Measurements from ENCODE around the gene VANGL1. TPM values are rescaled to one million over a fixed set of nuclear protein-coding genes. Genes with fewer than 3 reads are reported as not detected.

The VANGL1 gene
- total RNA-seq, 4 donors from 2014 or later = 9.5 to 22.2 (median 17.2) TPM

DNA sequence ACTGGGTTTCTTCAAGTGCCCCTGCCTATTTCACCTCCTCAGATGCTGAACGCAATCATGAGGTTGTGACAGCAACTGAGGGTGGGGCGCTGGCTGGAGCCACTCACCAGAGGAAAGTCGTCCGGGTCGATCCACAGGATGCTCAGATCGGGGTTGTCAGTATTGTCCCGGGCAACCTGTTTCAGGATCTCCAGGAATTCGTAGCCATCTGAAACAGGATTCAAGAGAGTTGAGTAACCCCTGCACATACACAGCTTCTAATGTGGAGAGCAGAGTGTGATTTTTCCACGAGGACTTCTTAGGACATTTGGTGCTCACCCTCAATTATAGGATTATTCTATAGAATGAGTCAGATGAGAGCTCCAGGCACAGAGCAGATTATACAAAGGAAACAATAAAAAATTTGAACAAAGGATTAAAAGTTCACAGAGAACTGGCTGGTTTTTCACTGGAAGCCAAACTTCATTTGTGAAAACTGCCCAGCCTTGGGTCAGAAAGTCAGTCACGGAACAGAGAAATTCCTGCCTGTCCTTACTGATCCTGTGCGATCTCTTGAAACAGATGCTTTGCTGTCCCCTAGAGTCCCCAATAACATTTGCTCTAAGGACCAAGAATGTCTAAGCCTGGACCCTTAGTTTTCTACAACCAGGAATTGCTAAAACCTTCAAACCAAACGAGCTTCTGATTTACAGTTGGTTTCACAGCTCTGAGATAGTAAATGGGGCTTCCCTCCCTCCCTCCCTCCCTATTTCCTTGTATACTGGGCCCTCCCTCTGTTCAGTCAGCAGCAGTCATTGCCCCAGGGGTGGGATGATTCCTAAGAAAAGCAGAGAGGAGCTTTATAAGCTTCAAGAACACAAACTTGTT lies 63.5 kb downstream of the VANGL1 start:
- WGBS, 2 donors = 66 to 74% methylated on average over 12 of the region's 12 CpGs
- TF ChIP-seq POLR2A (IDR thresholded peaks at IDR 0.05) = no peak
- TF ChIP-seq, protein P1, sequence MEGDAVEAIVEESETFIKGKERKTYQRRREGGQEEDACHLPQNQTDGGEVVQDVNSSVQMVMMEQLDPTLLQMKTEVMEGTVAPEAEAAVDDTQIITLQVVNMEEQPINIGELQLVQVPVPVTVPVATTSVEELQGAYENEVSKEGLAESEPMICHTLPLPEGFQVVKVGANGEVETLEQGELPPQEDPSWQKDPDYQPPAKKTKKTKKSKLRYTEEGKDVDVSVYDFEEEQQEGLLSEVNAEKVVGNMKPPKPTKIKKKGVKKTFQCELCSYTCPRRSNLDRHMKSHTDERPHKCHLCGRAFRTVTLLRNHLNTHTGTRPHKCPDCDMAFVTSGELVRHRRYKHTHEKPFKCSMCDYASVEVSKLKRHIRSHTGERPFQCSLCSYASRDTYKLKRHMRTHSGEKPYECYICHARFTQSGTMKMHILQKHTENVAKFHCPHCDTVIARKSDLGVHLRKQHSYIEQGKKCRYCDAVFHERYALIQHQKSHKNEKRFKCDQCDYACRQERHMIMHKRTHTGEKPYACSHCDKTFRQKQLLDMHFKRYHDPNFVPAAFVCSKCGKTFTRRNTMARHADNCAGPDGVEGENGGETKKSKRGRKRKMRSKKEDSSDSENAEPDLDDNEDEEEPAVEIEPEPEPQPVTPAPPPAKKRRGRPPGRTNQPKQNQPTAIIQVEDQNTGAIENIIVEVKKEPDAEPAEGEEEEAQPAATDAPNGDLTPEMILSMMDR (IDR thresholded peaks at IDR 0.05) = no peak

DNA sequence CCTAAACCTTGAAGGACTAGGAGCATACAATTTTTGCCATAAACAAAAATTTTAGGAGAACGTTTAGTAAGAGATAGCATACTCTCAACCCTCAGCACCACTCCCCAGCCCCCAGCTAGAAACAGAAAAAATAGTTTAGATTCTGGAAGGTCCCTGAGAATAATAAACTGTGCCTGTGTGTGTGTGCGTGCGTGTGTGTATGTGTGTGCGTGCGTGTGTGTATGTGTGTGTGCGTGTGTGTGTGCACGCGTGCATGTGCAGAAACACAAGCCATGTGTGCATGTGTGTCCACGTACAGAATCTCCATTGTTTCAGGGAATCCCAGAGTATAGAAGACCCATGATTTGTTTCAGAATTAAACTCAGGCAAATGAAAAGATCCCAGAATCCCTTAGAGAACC lies 64.2 kb downstream of the VANGL1 start:
- 68 to 77% methylated on average over 9 of the region's 9 CpGs for WGBS, 2 donors
- H3K4me3 ChIP-seq (ENCODE audit: low read depth, poor library complexity, severe bottlenecking) = no peak overlapping the region
- intact Hi-C loops (cut with DNase I; ENCODE audit: low total_unique reads) = no loop called here

More for the DNA sequence above, 63.5 kb downstream of the VANGL1 start:
- no peak for DNase-seq (ENCODE audit: low spot score in 2 of 2)
- intact Hi-C loops (cut with DNase I; ENCODE audit: low total_unique reads) = no loop called here
- no peak overlapping the region for H3K4me3 ChIP-seq (ENCODE audit: low read depth, poor library complexity, severe bottlenecking)

DNA sequence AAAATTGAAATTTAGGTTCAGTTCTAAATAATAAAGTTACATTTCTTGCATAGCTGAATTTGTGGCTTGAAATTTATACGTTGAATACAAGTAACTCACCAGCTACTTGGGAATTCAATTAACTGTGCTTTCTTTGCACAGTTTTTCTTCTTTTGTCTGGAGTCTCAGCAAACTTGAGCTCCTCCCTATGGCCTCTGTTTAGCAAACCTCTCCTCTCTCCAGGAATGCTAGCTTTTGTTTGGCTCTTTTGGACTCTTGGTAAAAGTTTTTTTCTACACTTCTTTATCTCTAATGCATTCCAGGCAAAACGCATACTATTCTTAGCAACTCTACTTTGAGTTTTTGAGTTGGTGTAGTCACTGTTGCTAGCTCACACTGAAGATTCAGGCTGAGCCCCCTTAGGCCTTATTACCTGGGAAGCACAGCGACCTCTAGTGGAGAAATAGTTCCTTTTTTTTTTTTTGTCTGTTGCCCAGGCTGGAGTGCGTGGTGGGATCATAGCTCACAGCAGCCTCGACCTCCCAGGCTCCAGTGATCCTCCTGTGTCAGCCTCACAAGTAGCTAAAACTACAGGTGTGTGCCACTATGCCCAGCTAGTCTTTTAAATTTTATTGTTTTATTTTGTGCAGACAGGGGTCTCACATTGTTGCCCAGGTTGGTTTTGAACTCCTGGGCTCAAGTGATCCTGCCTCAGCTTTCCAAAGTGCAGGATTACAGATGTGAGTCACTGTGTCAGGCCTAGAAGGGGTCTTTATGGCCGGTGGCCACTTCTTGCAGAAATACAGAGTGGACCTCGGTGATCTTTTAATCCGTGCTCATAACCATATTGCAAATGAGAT lies 65.0 kb downstream of the VANGL1 start:
- intact Hi-C loops (cut with DNase I; ENCODE audit: low total_unique reads) = no loop called here
- no peak for DNase-seq (ENCODE audit: low spot score in 2 of 2)
- H3K4me3 ChIP-seq (ENCODE audit: low read depth, poor library complexity, severe bottlenecking) = no peak overlapping the region
- WGBS, 2 donors = 45 to 49% methylated on average over 8 of the region's 8 CpGs
- no peak for TF ChIP-seq POLR2A (IDR thresholded peaks at IDR 0.05)
- TF ChIP-seq, protein P1 (IDR thresholded peaks at IDR 0.05) = no peak

More for the DNA sequence above, 64.2 kb downstream of the VANGL1 start:
- no peak for TF ChIP-seq POLR2A (IDR thresholded peaks at IDR 0.05)
- TF ChIP-seq, protein P1 (IDR thresholded peaks at IDR 0.05) = no peak
- DNase-seq (ENCODE audit: low spot score in 2 of 2) = no peak

DNA sequence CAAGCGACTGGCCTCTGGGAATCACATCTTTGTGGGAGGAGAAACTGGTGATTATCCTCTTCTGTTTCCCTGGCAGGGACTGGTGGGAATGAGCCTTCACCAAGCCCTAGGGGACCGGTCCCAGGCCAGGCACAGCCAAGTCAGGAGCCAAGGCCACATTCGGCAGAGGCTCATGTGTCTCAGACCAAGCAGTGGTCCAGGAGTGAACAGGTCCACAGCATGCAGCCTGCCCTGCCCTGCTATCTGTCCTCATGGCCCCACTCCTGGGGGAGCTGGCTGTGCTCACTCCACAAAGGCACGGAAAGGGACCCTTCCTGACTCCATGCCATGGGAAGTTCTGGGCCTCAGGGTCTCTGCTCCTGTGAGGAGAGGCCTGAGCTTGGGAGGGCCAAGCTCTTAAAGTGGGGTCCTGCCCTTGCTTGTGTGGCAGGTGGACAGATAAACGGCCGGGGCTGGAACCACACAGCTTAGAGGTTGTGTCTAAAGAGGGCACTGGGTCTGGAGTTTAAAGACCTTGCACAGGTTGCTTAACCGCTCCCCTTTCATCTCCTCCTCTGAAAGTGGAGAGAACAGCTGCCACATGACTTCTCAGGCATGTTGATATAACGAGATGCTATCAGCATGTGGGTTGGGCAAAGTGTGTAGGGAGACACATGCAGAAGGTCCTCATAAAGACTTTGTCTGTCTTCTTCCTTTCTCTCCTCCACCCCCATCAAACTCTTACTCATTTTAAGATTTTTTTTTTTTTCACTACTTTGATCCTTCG lies 69.3 kb downstream of the VANGL1 start:
- no peak for DNase-seq (ENCODE audit: low spot score in 2 of 2)
- no peak overlapping the region for H3K4me3 ChIP-seq (ENCODE audit: low read depth, poor library complexity, severe bottlenecking)
- WGBS, 2 donors = 44 to 54% methylated on average over 7 of the region's 9 CpGs
- intact Hi-C loops (cut with DNase I; ENCODE audit: low total_unique reads) = no loop called here
- TF ChIP-seq POLR2A (IDR thresholded peaks at IDR 0.05) = no peak
- TF ChIP-seq, protein P1 (IDR thresholded peaks at IDR 0.05) = no peak

DNA sequence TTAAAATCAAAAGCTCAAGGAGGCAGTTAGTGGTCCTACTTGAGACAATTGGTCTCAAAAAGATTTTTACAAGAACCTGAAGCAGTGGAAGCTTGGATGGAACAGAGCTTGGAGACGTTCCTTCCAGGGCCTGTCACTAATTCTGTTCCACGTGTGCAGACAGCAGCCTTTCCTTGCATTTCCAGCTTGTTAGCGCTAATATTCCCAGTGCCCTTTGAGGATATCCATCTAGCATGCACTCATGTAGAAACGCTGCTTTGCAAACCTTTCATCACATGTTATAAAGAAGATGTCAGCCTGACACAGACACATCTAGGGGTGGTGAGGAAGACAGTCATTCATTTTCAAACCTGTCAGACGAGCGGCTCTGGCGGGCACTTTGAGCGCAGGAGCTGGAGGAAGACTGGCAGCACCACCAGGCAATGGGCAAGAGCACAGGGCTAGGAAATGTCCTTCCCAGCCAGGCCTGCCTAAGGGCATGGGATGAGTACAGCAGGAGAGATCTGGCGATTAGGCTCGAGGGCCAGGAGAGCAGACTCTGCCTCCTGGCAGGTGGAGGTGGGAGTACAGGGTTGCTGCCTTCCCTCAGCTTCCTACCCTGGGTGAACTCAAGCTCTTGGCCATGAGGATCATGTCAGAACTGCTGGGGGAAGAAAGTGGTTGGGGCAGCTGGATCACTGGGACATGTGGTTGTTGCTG lies 71.3 kb downstream of the VANGL1 start:
- intact Hi-C loops (cut with DNase I; ENCODE audit: low total_unique reads) = no loop called here
- 49 to 54% methylated on average over 10 of the region's 10 CpGs for WGBS, 2 donors
- no peak for DNase-seq (ENCODE audit: low spot score in 2 of 2)
- H3K4me3 ChIP-seq (ENCODE audit: low read depth, poor library complexity, severe bottlenecking) = no peak overlapping the region
- TF ChIP-seq, protein P1 (IDR thresholded peaks at IDR 0.05) = no peak
- TF ChIP-seq POLR2A (IDR thresholded peaks at IDR 0.05) = no peak

Measured in lower leg skin (tissue), 4 donors.